GM10847 (cell line): ENCODE results near the gene PROX2.
A peak's percentile ranks its signal among the peaks of the same experiment; 100 is the strongest.

ENCODE experiments used
- POLR2A ChIP-seq: IDR thresholded peaks from 2 replicates; pipeline ENCODE4 v1.6.1; 2011; ENCODE audit not compliant: insufficient read length; ENCODE audit errors: extremely low read depth

The PROX2 gene

GRCh38 chr14:74897642-74898041 lies 21.7 kb upstream of the PROX2 start:
- TF ChIP-seq POLR2A: no peak

- TF ChIP-seq POLR2A: no peak
Observed at GRCh38 chr14:74896400-74896799, 20.5 kb upstream of the PROX2 start.

DNA sequence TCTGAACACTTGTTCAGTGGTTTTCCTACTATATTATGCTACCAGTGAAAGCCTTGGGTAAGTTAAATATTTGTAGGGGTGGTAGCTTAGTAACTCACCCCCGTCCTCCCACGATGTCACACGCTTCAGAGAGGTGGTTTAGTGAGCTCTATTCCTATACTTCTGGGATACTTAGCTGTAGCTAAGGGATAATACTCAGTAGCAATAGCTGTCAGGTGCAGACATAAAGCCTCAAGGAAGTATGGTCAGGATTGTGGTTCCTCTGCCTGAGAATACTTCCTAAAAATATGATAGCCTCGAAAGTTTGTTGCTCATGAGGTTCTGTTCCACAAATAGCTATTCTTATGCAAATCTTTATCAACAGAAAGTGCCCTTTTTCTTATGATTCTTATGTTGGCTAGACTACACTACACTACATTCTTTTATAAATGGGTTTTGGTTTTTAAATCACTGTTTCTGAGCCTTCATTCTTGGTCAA lies 17.7 kb upstream of the PROX2 start:
- TF ChIP-seq POLR2A: no peak

- no peak for TF ChIP-seq POLR2A
Observed at GRCh38 chr14:74892745-74893144, 16.8 kb upstream of the PROX2 start.

GRCh38 chr14:74891870-74892269 lies 15.9 kb upstream of the PROX2 start:
- no peak for TF ChIP-seq POLR2A

DNA sequence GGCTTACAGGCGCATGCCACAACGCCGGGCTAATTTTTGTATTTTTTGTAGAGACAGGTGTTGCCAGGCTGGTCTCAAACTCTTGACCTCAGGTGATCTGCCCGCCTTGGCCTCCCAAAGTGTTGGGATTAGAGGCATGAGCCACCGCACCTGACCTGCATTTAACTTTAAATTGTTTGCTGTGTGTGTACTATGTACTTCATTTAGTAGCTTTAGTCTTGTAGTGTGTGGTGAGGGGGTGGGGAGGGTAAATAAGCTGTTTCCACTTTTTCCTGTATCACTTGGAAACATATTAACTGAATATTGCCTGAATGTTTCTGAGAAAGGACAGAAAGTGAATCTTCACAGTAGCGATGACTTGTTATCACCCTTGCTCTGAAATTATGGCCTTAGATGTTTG lies 14.3 kb upstream of the PROX2 start:
- TF ChIP-seq POLR2A: no peak

DNA sequence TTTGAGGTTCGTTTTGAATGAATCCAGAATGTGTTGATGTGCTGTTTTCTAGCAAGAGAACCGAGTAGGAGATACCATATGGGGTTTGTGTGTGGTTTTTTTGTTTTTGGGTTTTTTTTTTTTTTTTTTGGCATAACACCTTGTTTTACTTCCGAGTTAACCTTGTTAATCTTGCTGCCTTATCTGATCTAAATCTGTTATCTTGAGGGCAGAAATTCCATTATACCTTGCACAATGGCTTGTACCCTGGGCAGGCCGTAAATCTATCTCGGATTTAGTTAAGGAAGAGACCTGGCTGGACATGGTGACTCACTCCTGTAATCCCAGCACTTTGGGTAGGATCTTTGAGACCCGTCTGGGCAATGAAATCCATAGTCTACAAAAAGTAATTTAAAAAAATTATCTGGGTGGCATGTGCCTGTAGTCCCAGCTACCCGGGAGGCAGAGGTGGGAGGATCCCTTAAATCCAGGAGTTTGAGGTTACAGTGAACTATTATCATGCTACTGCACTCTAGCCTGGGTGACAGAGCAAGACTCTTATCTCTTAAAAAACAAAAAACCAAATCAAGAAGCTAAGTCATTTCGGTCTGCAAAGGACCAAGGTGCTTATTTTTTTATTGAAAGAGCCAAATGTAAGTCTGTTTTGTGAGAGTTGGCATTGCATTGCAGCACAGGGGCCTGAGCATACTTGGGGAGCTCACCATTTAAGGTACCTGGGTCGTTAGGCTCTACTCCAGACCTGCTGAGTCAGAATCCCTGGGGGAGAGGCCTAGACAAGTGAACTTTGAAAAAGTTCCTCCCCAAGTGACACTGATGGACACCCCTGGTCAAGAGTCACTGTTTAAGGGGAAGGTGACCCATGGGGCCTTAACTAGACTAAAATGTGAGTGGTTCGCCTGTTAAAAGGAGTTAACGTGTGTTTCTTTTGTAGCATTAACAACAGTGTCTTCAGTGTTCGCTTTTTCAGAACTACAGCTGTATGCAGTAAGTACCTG lies 12.5 kb upstream of the PROX2 start:
- no peak for TF ChIP-seq POLR2A

- TF ChIP-seq POLR2A: no peak
Observed at GRCh38 chr14:74886001-74886400, 10.1 kb upstream of the PROX2 start.

DNA sequence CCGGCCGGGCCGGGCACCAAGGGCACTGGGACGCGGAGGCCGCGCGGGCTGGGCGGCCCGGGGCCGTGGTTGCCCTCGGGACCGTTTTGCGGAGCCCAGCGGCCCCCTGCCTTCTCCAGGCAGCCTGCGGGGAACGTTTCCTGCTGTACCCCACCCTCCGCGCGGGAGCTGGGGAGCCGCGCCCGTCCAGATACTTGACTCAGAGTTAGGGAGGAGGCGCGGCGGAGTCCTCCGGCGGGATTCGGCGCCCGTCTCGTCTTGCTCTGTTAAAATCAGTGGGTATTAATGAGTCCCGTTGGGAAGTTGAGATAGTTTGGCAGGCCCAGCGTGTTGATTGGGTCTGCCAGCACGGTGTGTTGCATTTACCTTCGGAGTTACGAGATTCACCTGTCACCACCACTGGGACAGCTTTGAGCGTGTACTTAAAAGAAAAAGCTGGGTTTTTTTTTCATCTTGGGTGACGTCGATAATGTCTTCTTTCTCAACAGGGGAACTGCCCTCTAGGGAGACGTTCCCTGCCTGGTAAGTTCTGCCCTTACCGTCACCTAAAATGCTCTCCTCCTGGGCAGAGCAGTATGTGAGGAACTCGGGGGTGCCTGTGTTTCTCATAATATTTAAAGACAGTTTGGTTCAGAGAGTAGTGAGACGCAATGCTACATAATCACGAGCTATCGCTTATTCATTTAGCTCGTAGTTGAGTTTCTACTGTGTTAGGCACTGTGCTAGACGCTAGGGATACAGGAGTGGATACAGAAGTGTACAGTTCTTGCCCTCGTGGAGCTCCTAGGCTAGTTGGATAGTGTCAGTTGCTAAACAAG lies 6.4 kb upstream of the PROX2 start:
- TF ChIP-seq POLR2A: no peak

DNA sequence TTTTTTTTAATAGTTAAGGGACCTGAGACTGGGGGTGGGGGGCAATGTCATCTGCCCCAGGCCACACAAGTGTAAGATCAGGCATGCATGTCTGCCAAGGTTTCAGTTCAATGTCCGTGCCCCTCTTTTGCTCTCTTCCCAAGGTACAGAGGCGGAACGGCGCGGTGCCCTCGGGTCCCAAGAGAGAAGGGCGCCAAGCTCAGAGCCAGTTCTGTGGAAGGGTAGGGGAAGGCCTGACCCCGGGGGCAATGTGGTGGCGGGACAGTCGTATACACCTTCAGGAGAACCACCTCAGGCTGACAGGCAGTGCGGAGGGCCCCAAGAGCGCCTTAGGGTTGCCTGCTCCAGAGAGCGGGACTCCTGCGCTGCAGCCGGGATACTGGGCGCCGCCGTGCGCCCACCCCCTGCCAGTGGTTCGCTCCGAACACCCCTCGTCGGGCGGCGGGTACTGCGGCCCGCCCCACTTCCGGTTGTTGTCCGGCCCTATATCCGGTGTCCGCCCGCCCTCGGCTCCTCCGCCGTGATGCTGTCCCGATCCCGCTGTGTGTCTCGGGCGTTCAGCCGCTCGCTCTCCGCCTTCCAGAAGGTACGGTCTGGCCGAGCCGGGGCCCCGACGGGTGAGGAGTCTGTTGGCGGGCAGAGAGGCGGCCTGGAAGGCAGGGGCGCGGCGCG lies 5.6 kb upstream of the PROX2 start, which contains the start of gene DLST:
TSS of gene DLST (plus strand) at position 486 of the 672 bp plus-strand sequence. CDS start at position 524, 38 bp downstream.
- TF ChIP-seq POLR2A: peak; percentile 90

DNA sequence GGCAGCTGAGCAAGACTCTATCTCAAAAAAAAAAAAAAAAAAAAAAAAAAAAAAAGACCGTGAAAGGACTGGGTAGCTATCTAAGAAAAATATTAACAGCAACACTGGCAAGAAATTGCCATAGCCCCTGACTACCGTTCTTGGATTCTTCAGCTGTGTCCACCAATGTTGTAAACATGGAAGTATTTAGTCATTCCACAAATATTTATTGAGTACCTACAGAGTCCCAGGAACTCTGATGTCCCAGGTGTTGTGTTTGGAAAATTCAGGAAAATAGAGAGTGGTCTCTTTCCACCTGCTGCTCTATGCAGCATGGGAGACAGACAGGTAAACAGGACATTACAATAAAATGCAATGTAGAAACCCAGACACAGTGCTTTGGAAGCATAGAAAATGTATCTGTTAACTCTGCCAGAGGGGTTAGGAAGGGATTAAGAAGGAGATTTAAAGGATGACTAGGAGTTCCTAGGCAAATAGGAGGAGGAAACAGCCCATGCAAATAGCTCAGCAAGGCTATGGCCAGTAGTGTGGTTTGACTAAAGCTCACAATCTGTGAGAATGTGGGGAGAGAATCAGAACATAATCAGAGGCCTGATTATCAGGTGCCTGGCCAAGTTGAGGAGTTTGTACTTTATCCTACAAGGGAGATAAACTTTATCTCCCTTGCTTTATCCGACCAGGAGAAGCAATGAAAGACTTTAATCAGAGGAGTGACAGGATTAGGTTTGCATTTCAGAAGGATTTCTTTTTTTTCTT lies 3.7 kb upstream of the PROX2 start:
- TF ChIP-seq POLR2A: no peak

- no peak for TF ChIP-seq POLR2A
Observed at GRCh38 chr14:74875204-74875603, 741 bp downstream of the PROX2 start.

GRCh38 chr14:74871819-74872218 lies 4.1 kb downstream of the PROX2 start:
- TF ChIP-seq POLR2A: no peak

DNA sequence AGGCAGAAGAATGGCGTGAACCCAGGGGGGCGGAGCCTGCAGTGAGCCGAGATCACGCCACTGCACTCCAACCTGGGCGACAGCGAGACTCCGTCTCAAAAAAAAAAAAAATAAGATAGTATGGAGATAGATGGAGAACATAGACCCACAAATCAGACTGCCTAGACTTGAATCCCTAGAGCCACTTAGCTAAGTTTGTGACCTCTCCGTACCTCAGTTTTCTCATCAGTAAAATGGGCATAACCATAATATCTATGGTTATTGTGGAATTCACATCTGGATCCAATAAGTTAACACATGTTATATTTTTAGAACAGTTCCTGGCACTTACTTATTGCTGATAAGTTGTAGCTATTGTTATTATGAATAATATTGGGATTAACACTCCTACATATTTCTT lies 7.2 kb downstream of the PROX2 start:
- no peak for TF ChIP-seq POLR2A
